GM21717 (cell line): Measurements from ENCODE around the gene INSL3.
A peak's percentile ranks its signal among the peaks of the same experiment; 100 is the strongest.

Experiments used
- ATAC-seq: cut with Tn5 transposase; IDR thresholded peaks from one replicate; pipeline ENCODE4 v1.9.1; 2021; ENCODE audit warnings: mild to moderate bottlenecking, moderate library complexity; ENCODE audit not compliant: unreplicated experiment

The INSL3 gene

DNA sequence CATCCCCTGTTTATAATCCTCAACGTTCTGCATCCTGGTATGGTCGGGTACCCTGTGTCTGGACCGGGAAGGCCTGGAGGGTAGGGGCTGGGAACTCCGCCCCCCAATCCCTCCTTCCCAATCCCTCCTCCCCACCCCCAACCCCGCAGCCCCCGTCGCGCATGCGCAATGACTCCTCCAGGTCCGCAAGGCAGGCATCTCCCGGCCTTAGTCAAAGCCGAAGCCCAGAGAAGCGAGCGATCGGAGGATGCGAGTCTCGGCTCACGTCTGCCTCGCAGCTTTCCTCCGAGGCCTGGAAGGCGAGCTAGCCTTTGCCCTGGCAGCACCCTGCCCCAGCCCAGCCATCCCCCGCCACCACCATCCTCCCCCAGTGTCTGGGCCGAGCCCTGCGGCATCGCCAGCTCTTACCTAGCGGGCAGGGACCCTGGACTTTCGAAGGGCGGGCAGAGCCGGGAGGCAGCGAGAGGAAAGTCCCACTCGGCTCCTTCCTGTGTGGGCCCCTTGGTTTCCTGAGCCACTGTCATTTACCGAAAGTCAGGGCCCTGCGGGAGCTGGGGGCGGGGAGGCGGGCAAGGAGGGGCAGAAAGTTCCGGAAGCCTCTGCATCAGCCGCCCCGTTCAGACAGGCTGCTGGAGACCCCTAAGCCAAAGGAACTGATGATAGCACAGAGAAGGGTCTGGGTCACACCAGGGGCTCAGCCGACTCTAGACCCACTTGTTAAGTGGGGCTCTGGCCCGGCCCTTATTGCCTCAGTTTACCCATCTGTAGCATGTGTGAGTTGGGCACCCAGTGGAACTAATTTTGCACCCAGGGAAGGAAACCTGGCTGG, 26.4 kb upstream of the INSL3 start, which contains the start of gene JAK3:
Gene JAK3 (minus strand): TSS at position 445 of the 829 bp plus-strand sequence. CDS start 3,565 bp downstream, outside the sequence.
- ATAC-seq, result peak; percentile 58

DNA sequence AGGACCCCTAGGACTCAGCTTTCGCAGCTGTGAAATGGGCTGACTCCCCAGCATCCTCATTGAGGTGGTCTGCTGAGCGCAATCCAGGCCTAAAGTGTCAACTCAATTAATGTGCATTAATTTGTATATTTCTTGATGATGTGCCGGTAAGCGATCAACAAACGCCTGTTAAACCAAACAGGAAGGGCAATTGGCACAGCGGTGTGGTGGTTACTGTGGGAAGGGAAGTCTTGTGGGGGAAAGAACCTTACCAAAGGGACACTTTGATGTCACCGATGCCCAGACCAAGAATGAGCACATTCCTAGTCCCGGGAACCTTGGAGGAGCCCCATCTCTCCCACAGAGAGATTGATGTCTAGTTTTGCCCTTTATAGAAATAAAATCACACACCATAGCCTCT, 24.8 kb upstream of the INSL3 start:
- ATAC-seq, result no peak

DNA sequence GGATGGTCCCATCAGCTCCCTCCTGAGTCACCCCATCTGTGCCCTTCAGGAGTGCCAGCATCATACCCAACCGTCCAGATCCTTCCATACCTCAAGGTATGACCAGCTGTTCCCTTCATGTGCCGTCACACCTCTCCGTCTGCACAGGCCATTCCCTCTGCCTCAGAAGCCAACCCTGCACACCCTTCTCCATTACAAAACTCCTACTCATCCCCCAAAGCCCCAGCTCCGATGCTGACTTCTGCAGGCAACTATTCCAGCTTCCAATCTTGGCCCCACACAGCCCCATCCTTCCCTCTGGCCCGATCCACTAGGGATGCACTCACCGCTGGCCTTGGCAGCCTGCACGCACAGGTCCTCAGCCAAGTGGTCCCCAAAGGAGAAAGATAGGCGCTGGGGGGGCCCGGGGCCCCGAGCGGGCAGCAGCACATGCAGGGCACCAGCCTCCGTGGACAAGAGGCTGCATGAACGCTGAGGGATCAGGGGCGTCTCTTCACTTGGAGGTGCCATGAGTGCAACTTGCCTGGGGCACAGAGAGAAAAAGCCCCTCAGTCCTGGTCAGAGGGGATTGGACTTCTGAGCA, 22.7 kb upstream of the INSL3 start:
- no peak for ATAC-seq

DNA sequence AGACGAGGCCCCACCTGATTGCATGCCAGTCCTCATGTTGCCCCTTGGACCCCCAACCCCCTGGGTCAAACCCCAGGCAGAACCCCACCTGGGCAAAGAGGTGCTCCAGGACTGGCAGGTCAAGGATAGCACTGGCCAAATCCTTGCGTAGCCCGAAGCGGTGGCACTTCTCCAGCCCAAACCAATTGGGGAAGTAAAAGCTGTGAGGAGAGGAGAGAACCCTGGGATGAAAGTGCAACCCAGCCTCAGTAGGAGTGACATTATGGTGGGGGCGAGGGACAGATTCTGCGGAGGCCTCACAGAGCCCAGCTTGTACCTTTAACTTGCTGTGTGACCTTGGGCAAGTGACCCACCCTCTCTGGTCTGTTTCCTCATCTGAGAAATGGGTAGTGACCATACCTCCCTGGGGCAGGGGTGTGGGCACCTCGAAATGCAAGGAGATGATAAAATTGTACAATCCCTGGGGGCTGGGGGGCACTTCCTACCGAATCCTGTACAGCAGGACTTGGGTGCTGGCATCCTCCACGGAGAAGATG, 22.0 kb upstream of the INSL3 start:
- no peak for ATAC-seq

DNA sequence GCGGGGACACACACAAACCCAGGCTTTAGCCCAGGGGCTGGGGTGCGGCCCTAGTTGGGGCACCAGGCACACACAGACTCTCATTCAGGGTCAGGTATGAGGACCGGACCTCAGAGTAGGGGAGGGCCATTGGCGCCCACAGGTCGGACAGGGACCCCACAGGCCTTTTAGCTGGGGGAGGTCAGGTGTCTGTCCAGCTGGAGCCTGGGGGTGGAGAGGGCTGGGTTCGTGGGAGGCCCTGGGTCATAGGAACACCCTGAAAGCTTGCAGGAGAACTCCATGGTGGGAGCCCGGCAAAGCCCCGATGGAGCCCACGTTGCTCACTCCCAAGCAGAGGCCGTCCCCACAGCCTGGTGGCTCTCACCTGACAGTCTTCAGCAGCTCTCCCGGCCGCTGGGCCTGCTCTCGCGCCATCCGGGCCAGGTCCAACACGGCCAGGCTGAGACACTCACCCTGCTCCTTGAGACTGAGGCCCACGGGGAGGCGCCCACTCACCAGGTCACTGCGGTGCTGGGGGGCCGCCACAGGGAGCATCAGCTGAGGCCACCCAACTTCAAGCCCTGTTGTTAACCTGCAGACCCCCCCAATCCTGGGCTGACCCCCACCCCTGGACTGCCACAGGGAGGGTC, 21.5 kb upstream of the INSL3 start:
- ATAC-seq, result no peak

DNA sequence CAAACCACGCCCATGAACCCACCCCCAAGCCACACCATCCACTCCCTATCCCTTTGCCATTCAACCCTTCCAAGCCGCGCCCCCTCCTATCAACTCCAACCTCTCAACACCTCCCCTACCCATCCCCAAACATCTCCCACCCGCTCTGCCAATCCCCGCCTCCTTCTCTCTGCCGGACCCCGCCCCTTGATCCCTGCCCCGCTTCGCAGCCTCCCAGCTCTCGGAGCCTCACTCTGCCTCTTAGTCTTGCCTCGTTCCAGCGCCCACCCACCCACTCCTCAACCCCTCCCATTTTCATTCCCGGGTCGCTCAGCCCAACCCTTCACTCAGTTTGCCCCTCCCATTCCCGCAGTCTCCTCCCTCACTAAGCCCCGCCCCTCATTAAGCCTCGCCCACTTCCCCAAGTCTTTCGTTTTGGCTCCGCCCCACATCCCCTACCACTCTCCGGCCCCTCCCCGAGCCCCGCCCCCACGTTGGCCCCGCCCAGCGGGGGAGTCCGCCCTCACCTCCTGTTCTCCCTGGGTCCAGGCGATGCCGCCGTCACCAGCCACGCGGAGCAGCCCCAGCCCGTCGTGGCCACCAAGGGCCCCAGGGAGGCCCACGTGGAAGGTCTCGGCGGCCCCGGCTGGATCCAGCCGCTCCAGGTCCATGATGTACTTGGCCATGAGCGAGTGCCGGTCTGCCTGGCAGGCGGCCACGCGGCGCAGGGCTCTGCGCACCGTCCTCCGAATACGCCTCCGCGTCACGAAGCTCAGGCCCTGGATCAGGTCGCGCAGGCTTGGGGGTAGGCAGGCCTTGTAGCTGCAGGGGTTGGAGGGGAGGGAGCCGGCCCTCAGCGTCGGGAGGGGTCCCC, 20.7 kb upstream of the INSL3 start:
- no peak for ATAC-seq

DNA sequence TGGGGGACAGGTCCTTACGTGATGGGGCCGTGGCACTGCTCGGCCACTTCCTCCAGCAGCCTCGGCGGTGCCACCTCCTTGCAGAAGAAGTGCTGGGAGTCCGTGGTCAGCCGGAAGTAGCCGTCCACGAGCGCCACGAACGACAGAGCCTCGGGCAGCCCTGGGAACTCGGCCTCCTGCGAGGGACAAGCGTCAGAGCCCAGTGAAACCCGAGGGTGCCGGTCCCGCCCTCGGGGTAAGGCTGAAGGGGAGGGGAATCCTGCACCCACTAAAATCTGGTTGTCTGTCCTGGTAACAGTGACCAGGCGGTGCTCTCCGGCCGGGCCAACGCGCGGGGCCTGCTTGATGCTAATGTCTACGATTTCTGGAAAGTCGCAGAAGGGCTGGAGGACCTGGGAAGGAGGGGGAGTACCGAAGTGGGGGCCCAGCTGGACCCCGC, 20.1 kb upstream of the INSL3 start:
- ATAC-seq, result no peak

DNA sequence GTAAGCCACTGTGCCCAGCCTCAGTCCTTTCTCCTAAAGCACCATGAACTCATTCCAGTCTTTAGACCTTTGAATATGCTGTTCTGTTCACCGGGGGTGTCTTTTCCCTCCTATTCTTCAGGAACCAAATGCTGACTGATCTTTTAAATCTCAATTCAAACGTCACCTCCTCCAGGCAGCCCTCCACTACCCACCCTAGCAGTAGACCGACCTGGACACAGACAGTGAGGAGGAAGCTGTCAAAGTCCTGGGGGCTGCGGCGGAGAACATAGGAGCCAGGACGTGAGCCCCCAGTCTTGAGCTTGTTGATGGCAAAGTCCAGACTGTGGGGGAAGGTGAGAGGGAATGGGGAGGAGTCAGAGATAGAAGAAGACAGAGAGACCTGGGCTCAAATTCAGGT, 18.7 kb upstream of the INSL3 start:
- ATAC-seq, result no peak

DNA sequence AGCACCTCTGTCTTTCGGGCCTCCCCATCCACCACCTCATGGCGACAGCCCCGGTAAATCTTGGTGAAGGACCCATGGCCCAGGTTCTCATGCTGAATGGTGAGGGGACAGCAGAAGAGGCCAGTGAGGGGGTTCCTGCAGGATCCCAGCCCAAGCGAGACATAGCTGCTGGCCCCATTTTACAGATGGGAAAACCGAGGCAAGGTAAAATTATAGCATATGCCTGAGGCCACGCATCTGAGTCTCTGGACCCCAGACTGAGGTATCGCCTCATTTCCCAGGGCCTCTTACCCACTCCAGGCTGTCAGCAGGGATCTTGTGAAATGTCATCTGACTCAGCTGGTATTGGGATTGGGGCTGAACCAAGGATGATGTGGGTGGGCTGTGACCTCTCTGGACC, 16.7 kb upstream of the INSL3 start:
- ATAC-seq, result no peak

DNA sequence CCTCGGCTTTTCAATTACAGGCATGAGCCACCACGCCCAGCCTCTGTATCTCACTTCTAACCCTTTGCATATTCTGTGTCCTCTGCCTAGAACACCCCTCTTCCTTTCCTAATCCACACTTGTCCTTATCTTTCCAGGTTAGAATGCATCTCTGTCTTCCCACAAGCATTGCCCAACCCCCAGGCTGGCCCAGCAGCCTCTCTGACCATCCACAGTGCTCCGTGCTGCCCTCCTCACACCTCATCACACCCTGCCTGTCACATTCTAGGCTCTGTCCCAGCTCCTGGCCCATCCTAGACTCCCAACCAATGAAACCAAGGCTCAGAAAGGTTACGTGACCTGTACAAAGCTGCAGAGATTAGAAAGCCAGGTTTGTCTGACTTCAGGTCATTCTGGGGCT, 15.2 kb upstream of the INSL3 start:
- no peak for ATAC-seq

DNA sequence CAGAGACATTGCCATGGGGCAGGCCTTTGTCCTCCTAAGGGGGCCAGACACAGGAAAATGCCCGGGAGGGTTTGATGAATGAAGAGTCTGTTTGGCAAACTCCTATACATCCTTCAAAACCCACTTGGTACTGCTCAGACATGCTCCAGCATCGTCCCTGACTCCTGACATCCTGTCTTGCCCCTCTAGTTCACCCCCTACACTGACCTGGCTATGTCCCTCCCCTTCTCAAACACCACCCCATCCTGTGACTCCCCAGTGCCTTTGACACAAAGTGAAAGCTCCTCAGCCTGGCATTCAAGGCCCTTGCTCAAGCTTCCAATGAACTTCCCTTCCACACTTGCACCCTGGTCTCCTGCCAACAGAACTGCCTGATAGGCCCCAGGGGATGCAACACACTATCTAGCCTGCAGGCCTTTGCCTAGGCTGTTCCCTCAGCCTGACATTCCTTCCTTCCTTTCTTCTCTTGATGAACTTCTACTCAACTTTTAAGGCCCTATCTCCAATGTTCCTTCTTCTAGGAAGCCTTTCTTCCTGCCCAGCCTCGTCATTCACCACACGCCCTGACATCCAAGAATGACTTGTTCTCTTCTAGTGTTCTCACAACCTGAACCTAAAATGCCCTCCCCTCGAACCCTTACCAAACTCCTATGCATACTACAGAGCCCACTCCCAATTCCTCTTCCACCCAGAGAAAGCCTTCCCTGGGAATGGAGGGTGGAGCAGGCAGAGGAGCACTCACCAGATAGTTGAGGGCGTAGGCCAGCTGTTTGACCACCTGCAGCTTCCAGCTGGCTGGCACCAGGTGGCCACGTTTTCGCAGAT, 14.1 kb upstream of the INSL3 start:
- no peak for ATAC-seq

DNA sequence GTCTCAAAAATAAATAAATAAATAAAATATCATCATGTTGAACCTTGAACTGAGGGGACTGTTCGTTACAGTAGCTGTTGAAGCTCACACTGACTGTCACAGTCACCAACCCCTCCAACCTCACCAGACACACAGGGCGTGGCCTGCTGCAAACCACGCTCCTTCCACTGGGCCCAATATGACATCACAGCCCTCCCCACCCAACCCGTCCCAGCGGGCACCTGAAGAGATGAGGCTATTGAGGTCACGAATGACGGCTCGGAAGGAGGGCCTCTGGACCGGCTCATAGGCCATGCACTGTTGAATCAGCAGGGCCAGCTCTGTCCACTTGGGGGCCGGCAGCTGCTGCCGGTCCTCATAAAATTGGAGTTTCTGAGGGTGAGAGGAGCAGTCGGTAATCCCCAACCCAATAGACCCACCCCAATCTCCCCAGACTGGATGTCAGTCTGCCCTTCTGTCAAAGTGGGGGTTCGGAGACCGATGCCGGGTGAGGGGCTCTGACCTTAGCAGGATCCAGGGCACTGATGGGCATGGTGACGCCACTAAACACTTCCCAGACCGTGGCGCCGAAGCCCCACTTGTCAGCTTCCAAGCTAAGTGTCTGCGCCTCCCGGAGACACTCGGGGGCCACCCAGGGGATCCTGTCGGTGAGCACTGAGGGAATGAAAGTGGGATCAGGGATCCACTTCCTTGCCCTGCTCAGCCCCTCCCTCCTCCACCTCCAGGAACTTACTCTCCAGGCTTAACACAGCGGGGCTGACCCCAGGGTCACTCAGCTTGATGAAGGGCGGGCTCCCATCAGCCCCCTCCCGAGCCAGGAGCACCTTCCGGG, 13.2 kb upstream of the INSL3 start:
- ATAC-seq, result no peak

DNA sequence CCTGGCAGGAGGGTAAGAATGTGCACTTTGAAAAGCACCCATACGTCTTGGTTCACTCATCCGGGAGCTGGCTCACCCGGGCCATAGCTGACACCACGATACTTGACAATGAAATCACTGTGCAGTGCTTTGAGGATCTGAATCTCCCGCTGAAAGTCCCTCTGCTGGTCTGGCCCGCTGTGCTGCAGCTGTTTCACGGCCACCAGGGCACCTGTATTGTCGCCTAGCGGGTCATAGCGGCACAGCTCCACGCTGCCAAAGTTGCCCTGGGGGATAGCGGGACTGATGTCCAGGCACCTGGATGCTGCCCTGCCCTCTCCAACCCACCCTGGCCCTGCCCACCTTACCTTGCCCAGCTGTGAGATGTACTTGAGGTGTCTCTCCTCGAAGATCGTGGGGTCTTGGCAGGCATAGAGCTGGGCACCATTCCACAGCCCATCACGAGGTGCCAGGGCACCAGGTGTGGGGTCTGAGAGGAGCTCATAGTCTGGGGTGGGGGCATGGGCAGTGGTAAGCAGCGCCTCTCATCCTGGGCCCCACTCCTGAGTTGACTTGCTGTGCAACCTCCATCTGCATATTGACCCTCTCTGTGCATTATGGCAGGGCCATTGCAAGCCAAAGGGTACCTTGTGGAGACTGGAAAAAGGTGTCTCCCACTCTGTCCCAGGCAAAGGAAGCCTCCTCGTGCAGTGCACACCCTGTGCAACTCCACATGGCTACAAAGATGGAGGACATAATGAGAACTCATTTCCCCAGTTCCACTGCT, 11.3 kb upstream of the INSL3 start:
- ATAC-seq, result no peak

DNA sequence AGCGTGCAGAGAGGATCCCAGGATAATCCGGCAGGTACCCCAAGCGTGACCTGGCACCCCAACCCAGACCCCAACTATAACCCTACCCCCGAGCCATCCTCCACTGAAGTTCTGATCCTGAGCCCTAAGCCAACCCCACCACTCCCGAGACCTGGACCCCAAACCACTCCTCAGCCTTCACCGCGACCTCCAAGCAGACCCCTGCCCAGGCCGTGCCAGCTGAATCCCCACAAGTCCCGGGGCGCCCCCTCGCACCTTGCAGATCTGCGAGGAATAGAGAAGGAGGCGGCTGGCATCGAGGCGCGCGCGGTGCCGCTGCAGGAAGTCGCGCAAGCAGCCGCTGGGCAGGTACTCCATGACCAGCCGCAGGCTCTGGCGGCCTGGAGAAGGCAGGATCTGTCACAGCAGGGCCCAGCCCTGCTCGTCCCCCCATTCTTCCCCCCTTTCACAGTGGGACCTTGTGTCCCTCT, 10.1 kb upstream of the INSL3 start:
- no peak for ATAC-seq

DNA sequence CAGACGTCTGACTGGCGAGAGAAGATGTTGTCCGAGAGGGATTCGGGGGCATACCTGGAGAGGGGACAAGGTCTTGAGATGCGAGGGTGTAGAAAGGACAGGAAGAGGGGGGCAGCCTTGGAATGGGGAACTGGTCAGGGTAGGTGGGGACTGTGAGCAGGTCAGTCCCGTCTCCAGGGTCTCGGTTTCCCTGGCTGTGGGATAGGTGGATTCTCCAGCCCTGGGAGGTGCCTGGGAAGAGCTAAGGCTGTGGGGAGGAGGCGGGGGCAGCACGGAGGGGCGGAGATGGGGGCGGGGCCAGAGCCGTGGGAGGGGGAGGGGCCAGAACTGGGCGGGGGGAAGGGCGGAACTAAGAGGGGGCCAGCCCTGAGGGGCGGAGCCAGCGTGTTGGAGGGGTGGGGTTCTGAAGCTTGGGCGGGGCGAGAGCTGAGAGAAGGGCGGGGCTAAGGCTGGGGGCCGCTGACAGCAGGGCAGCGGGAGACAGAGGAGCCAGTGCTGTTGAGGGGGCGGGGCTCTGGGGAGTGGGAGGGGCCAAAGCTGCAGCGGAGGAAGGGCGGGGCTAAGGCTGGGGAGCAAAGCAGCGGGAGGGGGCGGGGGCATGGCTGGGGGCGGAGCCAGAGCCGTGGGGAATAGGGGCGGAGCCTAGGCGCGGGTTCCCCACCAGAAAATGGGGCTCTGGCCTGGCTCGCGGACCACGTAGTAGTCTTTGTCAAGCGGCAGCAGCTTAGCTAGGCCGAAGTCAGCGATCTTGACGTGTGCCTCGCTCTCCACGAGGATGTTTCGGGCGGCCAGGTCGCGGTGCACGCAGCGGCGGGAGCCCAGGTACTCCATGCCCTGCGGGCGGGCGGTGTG, 9.5 kb upstream of the INSL3 start:
- ATAC-seq, result no peak

DNA sequence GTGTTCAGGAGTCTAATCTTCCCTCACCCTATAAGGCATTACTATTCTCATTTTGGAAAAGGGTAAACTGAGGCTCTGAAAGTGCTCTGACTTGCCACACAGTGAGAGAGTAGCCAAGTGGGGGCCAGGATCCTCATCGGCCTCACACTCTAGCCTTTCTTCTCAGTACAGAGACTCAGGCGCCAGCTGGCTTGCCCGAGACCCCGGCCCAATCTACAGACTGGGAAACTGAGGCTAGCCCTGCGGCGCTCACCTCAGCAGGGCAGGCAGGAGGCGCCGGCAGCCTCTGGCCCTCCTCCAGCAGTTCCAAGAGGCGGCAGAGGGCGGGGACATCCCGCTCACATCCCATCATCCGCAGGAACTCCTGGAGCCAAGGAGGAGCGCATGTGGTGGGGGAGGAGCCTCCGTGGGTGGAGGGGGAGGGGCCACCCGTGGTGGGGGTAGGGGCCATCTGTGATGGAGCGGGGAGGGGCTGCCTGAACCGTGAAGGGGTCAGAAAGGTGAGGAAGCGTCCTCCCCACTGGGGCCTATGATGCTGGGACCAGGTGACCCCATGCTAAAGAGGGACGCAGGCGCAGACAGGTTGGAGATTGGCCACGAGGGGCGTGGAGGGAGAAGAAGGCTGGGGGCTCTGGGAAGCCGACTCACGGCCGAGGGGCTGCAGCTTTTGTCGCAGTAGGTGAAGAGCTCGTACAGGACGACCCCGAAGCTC, 8.7 kb upstream of the INSL3 start:
- ATAC-seq, result no peak
